H1 (cell line): ENCODE data around the gene ULK3. TPM values are rescaled to one million over a fixed set of nuclear protein-coding genes. Genes with fewer than 3 reads are reported as not detected.

Source experiments
- CTCF ChIA-PET: fragments of 300-600 bp; sonication (Branson Sonifier 250); formaldehyde crosslinking; loops from one replicate; lab custom pipeline; 2021; ENCODE audit not compliant: partially characterized antibody; lab: Charles Lee
- POLR2A ChIA-PET: fragments of 300-600 bp; sonication (Branson Sonifier 250); formaldehyde crosslinking; loops from one replicate; lab custom pipeline; 2021; ENCODE audit warnings: inconsistent platforms; ENCODE audit not compliant: partially characterized antibody; lab: Charles Lee
- DNase-seq, 2 experiments: peaks; one replicate each; pipeline versions ENCODE4 v3.0.0 to v3.0.0-alpha.2; 2010 to 2022; ENCODE audit warnings: low spot score in 2 of 2, low read depth in 1 of 2, mixed read lengths in 1 of 2
- FAIRE-seq: peaks from 2 replicates; lab custom pipeline; 2011; peaks lifted over from hg19 to GRCh38; lab: Jason Lieb, UNC
- H2AFZ ChIP-seq: 2 replicates; pipeline ENCODE4 v1.8.1; 2012; ENCODE audit warnings: low read length, inconsistent platforms
- H2AK5ac ChIP-seq: 2 replicates; pipeline ENCODE4 v1.6.1; 2013; ENCODE audit warnings: low read depth, low read length
- H2BK120ac ChIP-seq: replicated peaks from 2 replicates; pipeline ENCODE3; 2013; ENCODE audit warnings: low read depth, low read length, inconsistent platforms
- H2BK12ac ChIP-seq: 2 replicates; pipeline ENCODE4 v1.6.1; 2013; ENCODE audit warnings: low read depth, low read length
- H2BK15ac ChIP-seq: 2 replicates; pipeline ENCODE4 v1.6.1; 2013; ENCODE audit warnings: low read length
- H2BK20ac ChIP-seq: 2 replicates; pipeline ENCODE4 v1.6.1; 2013; ENCODE audit warnings: low read length
- H2BK5ac ChIP-seq: 2 replicates; pipeline ENCODE4 v1.6.1; 2013; ENCODE audit warnings: low read depth, low read length
- H3K14ac ChIP-seq: 2 replicates; pipeline ENCODE4 v1.6.1; 2013; ENCODE audit warnings: inconsistent platforms; ENCODE audit not compliant: insufficient read length
- H3K18ac ChIP-seq: 2 replicates; pipeline ENCODE4 v1.6.1; 2013; ENCODE audit warnings: low read length; ENCODE audit errors: extremely low read depth
- H3K23ac ChIP-seq: 2 replicates; pipeline ENCODE4 v1.6.1; 2013; ENCODE audit warnings: inconsistent platforms; ENCODE audit not compliant: insufficient read length
- H3K23me2 ChIP-seq: 2 replicates; pipeline ENCODE4 v1.6.1; 2013; ENCODE audit warnings: low read depth, low read length
- H3K27ac ChIP-seq: 2 replicates; pipeline ENCODE4 v1.6.1; 2011; ENCODE audit warnings: low read depth, low read length, inconsistent platforms
- H3K27me3 ChIP-seq, 4 experiments: replicated peaks in 1 of 4; 1 replicate in 1 of 4; 2 replicates in 3 of 4; pipeline versions ENCODE4 v1.6.1 to v1.8.1; 2011 to 2013; ENCODE audit warnings: low read length in 3 of 4, mild to moderate bottlenecking in 3 of 4, inconsistent platforms in 2 of 4, mixed read lengths in 2 of 4, moderate library complexity in 1 of 4; ENCODE audit not compliant: control insufficient read depth in 3 of 4, insufficient read depth in 3 of 4; ENCODE audit errors: extremely low read depth in 1 of 4
- H3K36me3 ChIP-seq, 4 experiments: 2 replicates each; pipeline versions ENCODE4 v1.6.1 to v1.8.1; 2011 to 2013; ENCODE audit warnings: mild to moderate bottlenecking in 4 of 4, low read length in 3 of 4, moderate library complexity in 2 of 4, control low read depth in 1 of 4, inconsistent platforms in 1 of 4; ENCODE audit not compliant: insufficient read depth in 4 of 4, control insufficient read depth in 2 of 4
- H3K4ac ChIP-seq: replicated peaks from 2 replicates; pipeline ENCODE3; 2013; ENCODE audit warnings: low read length, low read depth, mixed read lengths, inconsistent platforms; ENCODE audit not compliant: insufficient read length
- H3K4me1 ChIP-seq, 4 experiments: replicated peaks in 1 of 4; 1 replicate in 1 of 4; 2 replicates in 3 of 4; pipeline versions ENCODE4 v1.6.1 to v1.8.1; 2011 to 2013; ENCODE audit warnings: low read length in 3 of 4, inconsistent platforms in 2 of 4, mixed read lengths in 1 of 4; ENCODE audit not compliant: insufficient read depth in 4 of 4, control insufficient read depth in 3 of 4
- H3K4me2 ChIP-seq, 2 experiments: 2 replicates each; pipeline versions ENCODE4 v1.6.1 to v1.8.1; 2011 to 2013; ENCODE audit warnings: low read depth in 2 of 2, low read length in 2 of 2, control low read depth in 1 of 2, inconsistent platforms in 1 of 2, mild to moderate bottlenecking in 1 of 2; ENCODE audit not compliant: insufficient read depth in 1 of 2
- H3K4me3 ChIP-seq, 4 experiments: fragments of 200-600, 300-600 bp in 1 of 4; sonication (generic), shearing (Covaris generic), sonication (Bioruptor Twin) in 1 of 4; 2 replicates each; pipeline versions ENCODE4 v1.5.1 to v1.8.1; 2011 to 2016; ENCODE audit warnings: low read length in 4 of 4, low read depth in 3 of 4, control low read depth in 2 of 4, inconsistent platforms in 2 of 4, mild to moderate bottlenecking in 2 of 4, mixed read lengths in 1 of 4, moderate library complexity in 1 of 4; ENCODE audit not compliant: insufficient read depth in 2 of 4; ENCODE audit errors: extremely low read depth in 1 of 4
- H3K56ac ChIP-seq: replicated peaks from 2 replicates; pipeline ENCODE3; 2013; ENCODE audit warnings: low read depth, mild to moderate bottlenecking, mixed read lengths, low read length, inconsistent platforms; ENCODE audit not compliant: insufficient read length
- H3K79me1 ChIP-seq: 2 replicates; pipeline ENCODE4 v1.6.1; 2013; ENCODE audit warnings: low read depth, low read length, control low read depth
- H3K79me2 ChIP-seq, 2 experiments: 2 replicates each; pipeline versions ENCODE4 v1.6.1 to v1.8.1; 2012 to 2013; ENCODE audit warnings: low read length in 2 of 2, mild to moderate bottlenecking in 2 of 2, inconsistent platforms in 1 of 2; ENCODE audit not compliant: insufficient read depth in 2 of 2, control insufficient read depth in 1 of 2
- H3K9ac ChIP-seq, 4 experiments: replicated peaks in 1 of 4; 1 replicate in 1 of 4; 2 replicates in 3 of 4; pipeline versions ENCODE4 v1.6.1 to v1.8.1; 2011 to 2013; ENCODE audit warnings: low read depth in 3 of 4, low read length in 3 of 4, control low read depth in 2 of 4, mild to moderate bottlenecking in 2 of 4, moderate library complexity in 2 of 4, inconsistent platforms in 1 of 4; ENCODE audit errors: extremely low read depth in 1 of 4
- H3K9me3 ChIP-seq, 2 experiments: 2 replicates each; pipeline versions ENCODE4 v1.6.1 to v1.8.1; 2012 to 2013; ENCODE audit warnings: mild to moderate bottlenecking in 2 of 2, moderate library complexity in 2 of 2, control low read depth in 1 of 2, inconsistent platforms in 1 of 2, low read depth in 1 of 2, low read length in 1 of 2, mixed read lengths in 1 of 2; ENCODE audit not compliant: insufficient read depth in 2 of 2
- H4K20me1 ChIP-seq, 2 experiments: replicated peaks in 1 of 2; 2 replicates each; pipeline versions ENCODE3 to v1.8.1; 2011 to 2013; ENCODE audit warnings: inconsistent platforms in 2 of 2, low read length in 2 of 2, mild to moderate bottlenecking in 1 of 2; ENCODE audit not compliant: insufficient read depth in 2 of 2, control insufficient read depth in 1 of 2
- H4K5ac ChIP-seq: 2 replicates; pipeline ENCODE4 v1.6.1; 2013; ENCODE audit warnings: low read length, low read depth, mixed read lengths, inconsistent platforms; ENCODE audit not compliant: insufficient read length
- H4K8ac ChIP-seq: 2 replicates; pipeline ENCODE4 v1.8.0; 2013; ENCODE audit warnings: mild to moderate bottlenecking, moderate library complexity, low read length, inconsistent platforms; ENCODE audit not compliant: insufficient read depth; ENCODE audit errors: extremely low read depth
- H4K91ac ChIP-seq: replicated peaks from 2 replicates; pipeline ENCODE3; 2013; ENCODE audit warnings: low read length, mixed read lengths, inconsistent platforms; ENCODE audit not compliant: insufficient read length
- SIRT6 ChIP-seq: IDR thresholded peaks from one replicate; pipeline ENCODE4 v1.7.1; 2012; ENCODE audit warnings: low read length, inconsistent platforms
- TEAD4 ChIP-seq: IDR thresholded peaks from 2 replicates; pipeline ENCODE4 v1.6.1; 2012; ENCODE audit warnings: low read depth, low read length, inconsistent platforms, mixed read lengths
- WGBS, 2 experiments: shearing (Covaris generic) in 1 of 2; methylation state at CpG; one replicate each; pipeline versions ENCODE4 v1.1.6 to v1.1.7; 2013 to 2015; ENCODE audit warnings: low lambda C conversion rate in 2 of 2, mixed read lengths in 2 of 2, inconsistent platforms in 1 of 2, low coverage in 1 of 2, missing lambda C conversion rate in 1 of 2; ENCODE audit not compliant: insufficient replicate concordance in 2 of 2, insufficient coverage in 1 of 2, insufficient read length in 1 of 2; ENCODE audit errors: extremely low coverage in 1 of 2, missing lambda C conversion rate in 1 of 2; 5-methylcytosine and 5-hydroxymethylcytosine counted together
- polyA plus RNA-seq, 7 experiments: library from polyadenylated mRNA; depleted of rRNA in 3 of 7; stranded (reverse) in 5 of 7; unstranded in 2 of 7; fragments of >200 nt in 5 of 7; fragments of 200-250 nt in 2 of 7; gene quantifications; 1 replicate in 5 of 7; 2 replicates in 1 of 7; 4 replicates in 1 of 7; pipeline versions ENCODE4 v1.2.1 to v1.2.3, GENCODE V29; 2011 to 2013; ENCODE audit warnings: missing spikeins in 2 of 7, mixed read lengths in 2 of 7
- total RNA-seq: library from RNA; stranded (reverse); fragmentation: NEBNext Ultra II Directional; extraction: Animal tissue kit (Norgen Biotek cat#: 25700); gene quantifications from 2 replicates; pipeline ENCODE4 v1.2.1, GENCODE V29; 2021
- TF ChIP-seq, protein P1 (sequence below): IDR thresholded peaks from 2 replicates; pipeline ENCODE4 v1.6.1; 2012; ENCODE audit warnings: inconsistent platforms

ULK3 gene
- total and polyA plus RNA-seq, 2 of the 8 experiments (the other 6 are each of a cell fraction or from before 2014, with no cell fraction given), result 27.1 to 34.4 TPM

DNA sequence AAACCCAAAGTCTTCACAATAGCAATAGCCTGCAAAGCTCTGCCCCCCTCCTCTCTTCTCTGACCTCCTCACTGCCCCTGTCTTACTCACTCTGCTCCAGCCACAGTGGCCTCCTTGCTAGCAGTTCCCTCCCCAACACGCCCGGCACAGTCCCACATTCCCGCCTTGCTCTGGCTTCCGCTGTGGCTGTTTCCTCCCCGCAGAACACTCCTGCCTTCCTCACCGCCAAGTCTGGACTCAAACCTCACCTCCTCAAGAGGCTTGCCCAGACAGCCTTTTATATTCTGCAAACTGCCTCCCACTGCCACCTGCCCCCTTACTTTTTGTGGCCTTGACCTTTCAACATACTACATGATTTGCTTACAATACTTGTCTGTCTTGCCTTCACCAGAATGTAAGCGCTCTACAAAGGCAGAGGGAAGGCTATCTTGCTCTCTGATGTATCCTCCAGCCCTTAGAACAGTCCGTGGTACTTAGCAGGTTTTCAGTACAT is 46.5 kb upstream of the ULK3 start:
- no peak overlapping the region for H2BK120ac ChIP-seq
- TF ChIP-seq TEAD4 (peak; percentile 48; the same call in 1 of the 2 replicates), SIRT6 (no peak)
- TF ChIP-seq, protein P1, sequence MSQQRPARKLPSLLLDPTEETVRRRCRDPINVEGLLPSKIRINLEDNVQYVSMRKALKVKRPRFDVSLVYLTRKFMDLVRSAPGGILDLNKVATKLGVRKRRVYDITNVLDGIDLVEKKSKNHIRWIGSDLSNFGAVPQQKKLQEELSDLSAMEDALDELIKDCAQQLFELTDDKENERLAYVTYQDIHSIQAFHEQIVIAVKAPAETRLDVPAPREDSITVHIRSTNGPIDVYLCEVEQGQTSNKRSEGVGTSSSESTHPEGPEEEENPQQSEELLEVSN, result peak; percentile 56
- H2AK5ac ChIP-seq, result no peak overlapping the region
- H2BK15ac ChIP-seq, result no peak overlapping the region
- 32% methylated on average over 8 of the region's 8 CpGs; no CpG with 5 or more reads in 1 of the 2 experiments for WGBS, 2 experiments
- no peak overlapping the region for H4K91ac ChIP-seq
- H4K8ac ChIP-seq, result no peak overlapping the region
- DNase-seq, result peak in 1 of 2 experiments; percentile 54
- H3K79me2 ChIP-seq, result no peaks in the 10 kb centered on the region
- peaks cover 9% of the 10 kb centered on the region for H3K23me2 ChIP-seq
- no peak overlapping the region for H2BK20ac ChIP-seq
- H3K36me3 ChIP-seq, result peaks cover 5 to 18% (median 14%) of the 10 kb centered on the region in 4 experiments; a peak in 5 of 8 replicates
- H3K79me1 ChIP-seq, result no peaks in the 10 kb centered on the region
- H3K9me3 ChIP-seq, result no peaks in the 10 kb centered on the region
- H3K18ac ChIP-seq, result no peak overlapping the region
- no peak overlapping the region for H3K27ac ChIP-seq
- peaks cover 0 to 4% (median 2%) of the 10 kb centered on the region in 4 experiments; a peak in 4 of 7 replicates for H3K4me1 ChIP-seq
- ChIA-PET POLR2A (interaction anchor here (0.6 to 7.0 kb wide), 16 partner anchors 10 to 131 kb away, joined by 3 to 116 read pairs (median 4); partner anchors contain the start of genes FAM219B and SCAMP2), CTCF (interaction anchor here (0.8 to 6.2 kb wide), 7 partner anchors 12 to 119 kb away, joined by 3 to 54 read pairs (median 3); no protein-coding TSS in a partner anchor)
- no peak overlapping the region for H3K14ac ChIP-seq
- H3K56ac ChIP-seq, result no peak overlapping the region
- H4K20me1 ChIP-seq, result no peaks in the 10 kb centered on the region
- 0 out of 2 replicates have a peak overlapping the region, but pooled peaks have one; percentile 68 for H2BK5ac ChIP-seq
- no peak for FAIRE-seq
- H3K4me2 ChIP-seq, result peak overlapping the region; percentile 90
- 0 out of 2 replicates have a peak overlapping the region, but pooled peaks have one; percentile 41 for H2BK12ac ChIP-seq
- H3K23ac ChIP-seq, result no peak overlapping the region
- peak overlapping the region; percentile 80 to 96 (median 88); a peak in 7 of 8 replicates for H3K4me3 ChIP-seq
- H3K9ac ChIP-seq, result peak overlapping the region in 1 of 4 experiments; percentile 95; a peak in 3 of 7 replicates
- no peaks in the 10 kb centered on the region for H3K27me3 ChIP-seq
- no peak overlapping the region for H4K5ac ChIP-seq
- H2AFZ ChIP-seq, result peak overlapping the region; percentile 99
- no peak overlapping the region for H3K4ac ChIP-seq
